WERI-Rb-1 (cell line): ENCODE data around the gene RNF151.
"Not testable (repeated sequence)": the region's sequence is repeated elsewhere in the genome, so short reads cannot be mapped to it uniquely, and the experiment has no call there.

Experiments
- DNase-seq: peaks from one replicate; pipeline ENCODE4 v3.0.0-alpha.2; 2020
- H3K27ac ChIP-seq: fragments of 250-450 bp; sonication (Bioruptor Pico); 2 replicates; pipeline ENCODE4 v1.5.1; 2020; ENCODE audit warnings: mild to moderate bottlenecking, moderate library complexity
- H3K27me3 ChIP-seq: fragments of 250-450 bp; sonication (Bioruptor Pico); 2 replicates; pipeline ENCODE4 v1.5.1; 2021; ENCODE audit warnings: mild to moderate bottlenecking, low read depth, moderate library complexity; ENCODE audit not compliant: insufficient read depth, severe bottlenecking
- H3K36me3 ChIP-seq: fragments of 250-450 bp; sonication (Bioruptor Pico); 2 replicates; pipeline ENCODE4 v1.5.1; 2020; ENCODE audit warnings: mild to moderate bottlenecking, moderate library complexity
- H3K4me3 ChIP-seq: 2 replicates; pipeline ENCODE4 v1.5.1; 2011; ENCODE audit warnings: low read depth, mild to moderate bottlenecking, control low read depth, low read length
- H3K9me3 ChIP-seq: fragments of 250-450 bp; sonication (Bioruptor Pico); 2 replicates; pipeline ENCODE4 v1.5.1; 2021; ENCODE audit warnings: mild to moderate bottlenecking, moderate library complexity; ENCODE audit not compliant: severe bottlenecking
- TF ChIP-seq, protein P1 (sequence below): IDR thresholded peaks from 2 replicates; pipeline ENCODE4 v1.5.1; 2011; ENCODE audit warnings: low read depth, mild to moderate bottlenecking, control low read depth, inconsistent platforms, low read length

RNF151 gene

DNA sequence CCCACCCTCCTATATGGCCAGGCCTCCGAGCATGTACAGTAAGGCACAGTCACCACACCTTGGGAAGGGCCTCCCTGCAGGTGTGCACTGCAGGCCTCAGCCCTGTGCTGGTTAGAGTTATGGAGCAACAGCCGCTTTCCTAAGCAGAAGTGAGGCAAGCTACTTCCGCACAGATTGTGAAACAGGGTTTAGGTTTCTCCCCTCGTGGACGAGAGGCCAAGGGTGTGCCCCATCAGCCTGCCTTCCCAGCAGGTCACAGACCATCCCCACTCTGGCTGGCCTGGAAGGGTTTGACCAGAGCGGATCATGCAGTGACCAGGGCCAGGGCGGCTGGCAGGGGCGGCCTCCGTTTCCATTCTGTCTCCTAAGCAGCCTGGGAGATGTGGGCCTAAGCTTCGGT lies 28.3 kb upstream of the RNF151 start:
- DNase-seq: no peak
- no peak overlapping the region for H3K27ac ChIP-seq
- no peaks in the 10 kb centered on the region for H3K27me3 ChIP-seq
- H3K36me3 ChIP-seq: peaks cover 16% of the 10 kb centered on the region
- no peak overlapping the region for H3K4me3 ChIP-seq
- TF ChIP-seq, protein P1, sequence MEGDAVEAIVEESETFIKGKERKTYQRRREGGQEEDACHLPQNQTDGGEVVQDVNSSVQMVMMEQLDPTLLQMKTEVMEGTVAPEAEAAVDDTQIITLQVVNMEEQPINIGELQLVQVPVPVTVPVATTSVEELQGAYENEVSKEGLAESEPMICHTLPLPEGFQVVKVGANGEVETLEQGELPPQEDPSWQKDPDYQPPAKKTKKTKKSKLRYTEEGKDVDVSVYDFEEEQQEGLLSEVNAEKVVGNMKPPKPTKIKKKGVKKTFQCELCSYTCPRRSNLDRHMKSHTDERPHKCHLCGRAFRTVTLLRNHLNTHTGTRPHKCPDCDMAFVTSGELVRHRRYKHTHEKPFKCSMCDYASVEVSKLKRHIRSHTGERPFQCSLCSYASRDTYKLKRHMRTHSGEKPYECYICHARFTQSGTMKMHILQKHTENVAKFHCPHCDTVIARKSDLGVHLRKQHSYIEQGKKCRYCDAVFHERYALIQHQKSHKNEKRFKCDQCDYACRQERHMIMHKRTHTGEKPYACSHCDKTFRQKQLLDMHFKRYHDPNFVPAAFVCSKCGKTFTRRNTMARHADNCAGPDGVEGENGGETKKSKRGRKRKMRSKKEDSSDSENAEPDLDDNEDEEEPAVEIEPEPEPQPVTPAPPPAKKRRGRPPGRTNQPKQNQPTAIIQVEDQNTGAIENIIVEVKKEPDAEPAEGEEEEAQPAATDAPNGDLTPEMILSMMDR: no peak
- H3K9me3 ChIP-seq: no peaks in the 10 kb centered on the region

DNA sequence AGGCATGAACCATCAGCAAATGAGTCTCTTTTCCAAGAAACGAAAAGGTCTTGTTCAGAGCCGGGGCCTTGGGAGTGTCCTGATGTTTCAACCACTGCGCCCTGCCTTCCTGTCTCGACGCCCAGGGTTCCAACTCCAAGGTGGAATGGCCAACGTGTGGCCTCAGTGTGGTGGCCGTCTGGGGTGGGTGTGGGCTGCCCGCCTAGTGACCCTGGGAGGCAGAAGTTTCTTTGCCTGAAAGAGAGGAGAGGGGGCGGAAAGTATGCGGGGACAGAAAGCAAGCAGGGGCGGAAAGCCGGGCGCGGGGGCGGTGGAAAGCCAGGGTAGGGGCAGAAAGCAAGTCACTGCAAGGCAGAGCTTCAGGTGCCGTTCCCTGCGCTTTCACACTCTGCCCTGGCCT lies 27.7 kb upstream of the RNF151 start:
- TF ChIP-seq, protein P1: no peak
- Histone ChIP-seq H3K27ac (no peak overlapping the region), H3K9me3 (no peaks in the 10 kb centered on the region), H3K4me3 (no peak overlapping the region), H3K27me3 (no peaks in the 10 kb centered on the region), H3K36me3 (peaks cover 16% of the 10 kb centered on the region)
- DNase-seq: no peak

DNA sequence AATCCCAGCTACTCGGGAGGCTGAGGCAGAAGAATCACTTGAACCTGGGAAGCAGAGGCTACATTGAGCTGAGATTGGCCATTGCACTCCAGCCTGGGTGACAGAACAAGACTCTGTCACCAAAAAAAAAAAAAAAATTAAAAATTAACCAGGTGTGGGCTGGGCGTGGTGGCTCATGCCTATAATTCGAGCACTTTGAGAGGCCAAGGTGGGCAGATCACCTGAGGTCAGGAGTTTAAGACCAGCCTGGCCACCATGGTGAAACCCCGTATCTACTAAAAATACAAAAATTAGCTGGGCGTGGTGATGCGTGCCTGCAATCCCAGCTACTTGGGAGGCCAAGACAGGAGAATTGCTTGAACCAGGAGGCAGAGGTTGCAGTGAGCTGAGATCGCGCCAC lies 26.8 kb upstream of the RNF151 start:
- not testable (repeated sequence) for H3K4me3 ChIP-seq, H3K27ac ChIP-seq, DNase-seq, H3K27me3 ChIP-seq, H3K9me3 ChIP-seq
- peaks cover 16% of the 10 kb centered on the region for H3K36me3 ChIP-seq

DNA sequence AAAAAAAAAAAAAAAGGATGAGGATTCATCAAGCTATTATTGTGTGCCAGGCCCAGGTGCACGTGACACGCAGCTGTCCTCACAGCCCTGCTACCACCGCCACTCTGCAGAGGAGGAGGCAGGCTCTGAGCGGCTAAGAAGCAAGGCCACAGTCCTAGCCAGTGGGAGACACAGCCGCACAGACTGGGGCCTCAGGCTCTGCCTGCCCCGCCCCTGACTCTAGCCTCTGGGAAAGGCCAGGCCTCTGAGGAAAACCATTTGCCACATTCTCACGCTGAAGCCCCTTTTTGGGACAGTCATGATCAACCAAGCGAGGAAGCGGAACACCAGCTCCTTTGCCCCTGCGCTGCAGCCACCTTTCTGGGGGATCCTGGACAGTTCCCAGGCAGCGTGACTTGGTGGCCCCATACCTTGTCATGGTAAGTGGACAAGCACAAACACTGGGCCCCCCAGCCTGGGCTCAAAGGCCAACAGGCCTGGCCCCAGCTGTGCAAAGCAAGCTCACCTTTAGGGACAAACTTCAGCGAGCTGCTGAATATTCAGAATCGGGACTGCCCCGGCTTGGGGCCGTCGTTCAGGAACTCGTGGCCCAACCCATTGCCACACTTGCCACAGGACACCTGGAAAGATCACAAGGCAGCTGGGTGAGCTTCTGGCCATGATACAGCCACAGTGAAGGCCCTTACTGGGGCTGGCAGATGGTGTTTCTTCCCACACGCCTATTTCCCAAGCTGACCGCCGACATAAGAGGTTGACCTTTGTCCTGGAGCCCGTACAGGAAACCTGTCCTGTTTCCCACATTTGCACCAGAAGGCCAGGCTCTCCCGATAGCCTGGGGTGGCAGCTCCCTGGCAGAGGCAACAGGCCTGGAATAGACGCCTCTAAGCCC lies 26.1 kb upstream of the RNF151 start:
- TF ChIP-seq, protein P1: no peak
- Histone ChIP-seq H3K36me3 (peaks cover 16% of the 10 kb centered on the region), H3K27me3 (no peaks in the 10 kb centered on the region), H3K9me3 (no peaks in the 10 kb centered on the region), H3K27ac (no peak overlapping the region), H3K4me3 (no peak overlapping the region)
- DNase-seq: no peak

DNA sequence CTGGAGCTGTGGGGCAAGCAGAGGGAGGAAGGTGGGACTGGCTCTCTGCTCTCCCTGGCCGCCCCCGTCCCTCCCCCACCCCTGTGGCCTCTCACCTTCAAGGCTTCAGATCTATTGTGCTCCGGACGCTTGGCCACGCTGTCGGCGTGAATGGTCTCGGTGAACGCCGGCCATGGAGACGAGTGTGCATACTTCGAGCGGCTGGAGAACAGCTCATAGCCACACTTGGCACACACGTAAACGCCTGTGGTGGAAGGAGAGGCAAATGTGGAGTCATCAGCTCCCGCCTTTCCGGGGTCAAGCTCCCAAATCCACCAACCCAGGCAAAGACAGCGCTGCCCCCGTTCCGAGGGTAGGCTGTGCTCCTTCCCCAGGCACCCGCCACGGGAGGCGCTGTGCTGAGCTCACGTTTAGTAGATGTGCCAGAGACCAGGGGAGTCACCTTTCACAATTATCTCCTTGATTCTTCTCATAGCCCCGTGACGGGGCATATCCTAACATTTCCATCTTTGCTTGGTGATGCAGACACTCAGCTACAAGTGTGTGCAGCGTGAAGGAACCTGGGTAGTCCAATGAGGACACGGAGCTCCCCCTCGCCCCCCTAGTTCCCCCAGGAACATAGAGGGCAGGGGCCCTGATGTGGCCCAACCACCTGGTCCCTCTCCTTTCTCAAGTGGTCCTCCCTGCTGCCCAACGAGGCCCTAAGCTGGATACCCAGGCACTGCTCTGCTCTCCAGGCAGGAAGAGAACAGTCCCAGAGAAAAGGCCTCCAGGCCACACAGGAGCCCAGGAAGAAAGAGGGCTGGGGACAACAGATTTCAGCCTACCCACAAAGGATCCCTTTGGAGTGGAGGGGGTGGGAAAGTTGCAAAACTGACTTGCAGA lies 25.3 kb upstream of the RNF151 start:
- TF ChIP-seq, protein P1: peak; percentile 31
- Histone ChIP-seq H3K9me3 (no peaks in the 10 kb centered on the region), H3K36me3 (peaks cover 16% of the 10 kb centered on the region), H3K4me3 (no peak overlapping the region), H3K27me3 (no peaks in the 10 kb centered on the region), H3K27ac (no peak overlapping the region)
- DNase-seq: no peak

DNA sequence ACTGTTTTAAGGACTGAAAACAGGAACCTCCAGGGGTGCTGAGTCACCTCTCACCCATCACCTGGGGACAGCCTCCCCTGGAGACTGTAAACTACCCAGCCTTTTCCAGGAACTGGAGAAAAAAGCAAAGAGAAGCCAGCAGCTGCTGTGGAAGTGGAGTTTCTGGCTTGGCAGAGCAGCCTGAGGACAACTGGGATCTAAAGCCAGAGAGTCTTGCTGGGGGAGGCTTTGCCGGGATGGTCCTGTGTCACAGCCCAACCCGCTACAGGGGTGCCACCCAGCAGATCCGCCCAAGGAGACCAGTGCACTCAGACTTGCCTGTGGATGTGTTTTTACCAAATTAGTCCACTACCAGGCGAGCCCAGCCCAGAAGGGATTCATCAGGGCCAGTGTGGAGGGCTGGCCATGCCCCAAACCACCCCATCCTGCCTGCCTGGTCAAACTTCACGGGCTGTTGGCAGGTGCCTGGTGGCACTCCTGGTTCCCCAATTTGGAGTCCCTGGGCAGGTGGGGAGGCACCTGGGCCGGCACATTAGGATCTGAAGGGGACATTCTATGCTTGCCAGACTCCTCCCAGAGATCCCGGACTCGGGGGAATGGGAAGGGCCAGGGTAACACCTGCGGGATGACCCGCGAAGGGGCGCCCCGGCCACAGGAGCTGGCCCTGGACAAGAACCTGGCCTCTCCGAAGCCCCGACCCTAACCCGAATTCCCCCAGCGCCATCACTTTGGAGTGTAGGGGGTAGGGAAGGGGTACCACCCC lies 24.4 kb upstream of the RNF151 start:
- no peak for DNase-seq
- Histone ChIP-seq H3K27me3 (no peaks in the 10 kb centered on the region), H3K9me3 (no peaks in the 10 kb centered on the region), H3K27ac (no peak overlapping the region; the same call in 1 of the 2 replicates), H3K4me3 (peak overlapping the region; percentile 76), H3K36me3 (peaks cover 16% of the 10 kb centered on the region)
- TF ChIP-seq, protein P1: no peak
